Measurements from ENCODE around the gene FHOD1. TPM values are rescaled to one million over a fixed set of nuclear protein-coding genes. Genes with fewer than 3 reads are reported as not detected.

The FHOD1 gene
- total RNA-seq, 2 experiments from 2014 or later = 16.5 to 55.0 TPM

GRCh38 chr16:67213197-67214019 is 33.9 kb downstream of the FHOD1 start:
- H3K4me2 ChIP-seq (ENCODE audit: low read length) = no peak overlapping the region

GRCh38 chr16:67212766-67213165 is 34.5 kb downstream of the FHOD1 start:
- Histone ChIP-seq H3K36me3 (ENCODE audit: insufficient read depth, low read length) (no peaks in the 10 kb centered on the region), H4K20me1 (ENCODE audit: insufficient read depth, low read length) (no peaks in the 10 kb centered on the region), H3K4me3 (ENCODE audit: low read depth, low read length, poor library complexity, severe bottlenecking) (no peak overlapping the region), H3K4me2 (ENCODE audit: low read length) (no peak overlapping the region), H3K4me1 (ENCODE audit: insufficient read depth, low read length, poor library complexity, severe bottlenecking) (no peaks in the 10 kb centered on the region), H3K79me2 (ENCODE audit: insufficient read depth, low read depth, low read length) (no peaks in the 10 kb centered on the region), H3K9me2 (ENCODE audit: insufficient read depth, low read length) (no peaks in the 10 kb centered on the region), H3K27ac (ENCODE audit: low read depth, low read length, poor library complexity, severe bottlenecking) (no peak overlapping the region), H3K9me3 (ENCODE audit: low read length) (no peaks in the 10 kb centered on the region), H2AFZ (ENCODE audit: low read length) (no peak overlapping the region)
- DNase-seq (ENCODE audit: low spot score) = no peak
- BruUV-seq (replicated peaks) = no TSS peak
- CTCF ChIA-PET (ENCODE audit: unreplicated experiment) = no interaction called here
- intact Hi-C loops (cut with micrococcal nuclease; ENCODE audit: unreplicated experiment) = no loop called here
- POLR2A ChIA-PET = interaction anchor here (1.6 kb wide), 1 partner anchor 32 kb away, joined by 6 read pairs; no protein-coding TSS in a partner anchor
- no peak for TF ChIP-seq EZH2phosphoT487 (IDR thresholded peaks at IDR 0.05; ENCODE audit: borderline replicate concordance, low read depth, low read length)
- TF ChIP-seq CTCF (conservative IDR thresholded peaks at IDR 0.05; ENCODE audit: low read length) = no peak

More at GRCh38 chr16:67213197-67214019, 33.9 kb downstream of the FHOD1 start:
- no peaks in the 10 kb centered on the region for H3K79me2 ChIP-seq (ENCODE audit: insufficient read depth, low read depth, low read length)
- no peak overlapping the region for H3K27ac ChIP-seq (ENCODE audit: low read depth, low read length, poor library complexity, severe bottlenecking)
- no TSS peak for BruUV-seq (replicated peaks)
- H4K20me1 ChIP-seq (ENCODE audit: insufficient read depth, low read length) = no peaks in the 10 kb centered on the region
- H3K9me3 ChIP-seq (ENCODE audit: low read length) = no peaks in the 10 kb centered on the region
- no peaks in the 10 kb centered on the region for H3K36me3 ChIP-seq (ENCODE audit: insufficient read depth, low read length)
- POLR2A ChIA-PET = no interaction called here
- H3K4me3 ChIP-seq (ENCODE audit: low read depth, low read length, poor library complexity, severe bottlenecking) = no peak overlapping the region
- no peaks in the 10 kb centered on the region for H3K4me1 ChIP-seq (ENCODE audit: insufficient read depth, low read length, poor library complexity, severe bottlenecking)
- no peaks in the 10 kb centered on the region for H3K9me2 ChIP-seq (ENCODE audit: insufficient read depth, low read length)
- intact Hi-C loops (cut with micrococcal nuclease; ENCODE audit: unreplicated experiment) = no loop called here
- TF ChIP-seq EZH2phosphoT487 (IDR thresholded peaks at IDR 0.05; ENCODE audit: borderline replicate concordance, low read depth, low read length) (no peak), CTCF (conservative IDR thresholded peaks at IDR 0.05; ENCODE audit: low read length) (no peak)
- DNase-seq (ENCODE audit: low spot score) = no peak
- no peak overlapping the region for H2AFZ ChIP-seq (ENCODE audit: low read length)
- CTCF ChIA-PET (ENCODE audit: unreplicated experiment) = no interaction called here

- Histone ChIP-seq H3K4me3 (ENCODE audit: low read depth, low read length, poor library complexity, severe bottlenecking) (no peak overlapping the region), H3K4me1 (ENCODE audit: insufficient read depth, low read length, poor library complexity, severe bottlenecking) (no peaks in the 10 kb centered on the region), H3K9me3 (ENCODE audit: low read length) (no peaks in the 10 kb centered on the region), H3K36me3 (ENCODE audit: insufficient read depth, low read length) (no peaks in the 10 kb centered on the region), H3K79me2 (ENCODE audit: insufficient read depth, low read depth, low read length) (no peaks in the 10 kb centered on the region), H2AFZ (ENCODE audit: low read length) (no peak overlapping the region), H3K9me2 (ENCODE audit: insufficient read depth, low read length) (no peaks in the 10 kb centered on the region), H4K20me1 (ENCODE audit: insufficient read depth, low read length) (no peaks in the 10 kb centered on the region), H3K27ac (ENCODE audit: low read depth, low read length, poor library complexity, severe bottlenecking) (no peak overlapping the region), H3K4me2 (ENCODE audit: low read length) (no peak overlapping the region)
- no TSS peak for BruUV-seq (replicated peaks)
- TF ChIP-seq CTCF (conservative IDR thresholded peaks at IDR 0.05; ENCODE audit: low read length) = no peak
- no peak for TF ChIP-seq EZH2phosphoT487 (IDR thresholded peaks at IDR 0.05; ENCODE audit: borderline replicate concordance, low read depth, low read length)
- POLR2A ChIA-PET = interaction anchor here (0.6 to 1.6 kb wide), 2 partner anchors 10 to 33 kb away, joined by 3 to 6 read pairs; no protein-coding TSS in a partner anchor
- intact Hi-C loops (cut with micrococcal nuclease; ENCODE audit: unreplicated experiment) = no loop called here
- DNase-seq (ENCODE audit: low spot score) = no peak
- CTCF ChIA-PET (ENCODE audit: unreplicated experiment) = no interaction called here
Observed at GRCh38 chr16:67211674-67212073, 35.6 kb downstream of the FHOD1 start.

All from OCI-LY7 (cell line).